ENCODE data around the gene SFTPA1. TPM values are rescaled to one million over a fixed set of nuclear protein-coding genes. Genes with fewer than 3 reads are reported as not detected.

Gene SFTPA1
- total RNA-seq, 1 experiment from 2014 or later = not detected

GRCh38 chr10:79583488-79584024 is 27.2 kb upstream of the SFTPA1 start:
- no TSS peak for BruUV-seq (replicated peaks)
- Histone ChIP-seq H4K20me1 (ENCODE audit: low read length) (no peaks in the 10 kb centered on the region), H3K79me2 (ENCODE audit: low read length) (no peaks in the 10 kb centered on the region), H3K9me2 (replicated peaks; ENCODE audit: low read length) (no peaks in the 10 kb centered on the region), H3K9me3 (ENCODE audit: low read length) (no peaks in the 10 kb centered on the region), H3K4me2 (ENCODE audit: low read length) (no peak overlapping the region), H2AFZ (ENCODE audit: low read length) (no peak overlapping the region), H3F3A (ENCODE audit: low read length, unreplicated experiment) (no peaks in the 10 kb centered on the region), H3K27ac (ENCODE audit: low read length) (no peak overlapping the region), H3K4me1 (ENCODE audit: insufficient read depth, low read length) (no peaks in the 10 kb centered on the region), H3K4me3 (ENCODE audit: low read length) (no peak overlapping the region), H3K36me3 (ENCODE audit: low read depth, low read length) (no peaks in the 10 kb centered on the region), H3K9ac (ENCODE audit: low read length) (no peak overlapping the region), H3K27me3 (ENCODE audit: low read length) (no peaks in the 10 kb centered on the region)
- ChIA-PET POLR2A (ENCODE audit: unreplicated experiment) (no interaction called here), CTCF (no interaction called here)
- intact Hi-C loops (cut with micrococcal nuclease) = no loop called here
- DNase-seq (no peak), ATAC-seq (no peak)
- no peak for TF ChIP-seq EZH2 (IDR thresholded peaks at IDR 0.05; ENCODE audit: low read length, unreplicated experiment)

DNA sequence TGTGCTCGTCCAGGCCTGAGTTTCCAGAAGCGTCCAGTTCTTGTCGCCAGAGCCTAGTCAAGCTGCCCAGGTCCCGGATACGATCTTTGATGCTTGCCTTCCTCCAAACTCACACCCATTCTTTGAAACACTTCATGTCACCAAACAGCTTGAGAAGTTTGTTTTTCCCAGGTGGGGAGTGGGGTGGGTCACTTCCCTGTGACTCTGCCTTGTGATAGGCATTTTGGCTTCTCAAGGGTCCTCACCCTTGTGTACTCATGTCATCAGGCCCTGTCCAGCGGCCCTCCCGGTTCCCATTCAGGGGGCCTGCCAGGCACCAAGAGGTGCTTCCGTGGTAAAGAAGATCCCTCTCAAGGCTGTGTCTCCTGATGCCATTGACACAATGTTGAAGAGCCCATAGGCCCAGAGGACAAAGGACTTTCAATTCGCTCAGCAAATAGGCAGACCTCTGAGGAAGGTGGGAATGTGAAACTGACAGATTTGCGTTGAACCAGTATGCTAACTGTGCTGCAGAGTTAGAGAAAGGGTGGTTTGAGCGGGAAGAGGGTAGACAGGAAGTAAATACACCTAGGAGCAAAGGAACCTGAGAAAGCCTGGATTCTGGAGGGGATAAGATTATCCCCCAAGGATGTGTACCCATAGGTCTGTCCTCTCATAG is 24.7 kb upstream of the SFTPA1 start:
- TF ChIP-seq CTCF (conservative IDR thresholded peaks at IDR 0.05; ENCODE audit: low read depth, low read length) (no peak), EZH2phosphoT487 (IDR thresholded peaks at IDR 0.05; ENCODE audit: borderline replicate concordance, low read length) (no peak), EZH2 (IDR thresholded peaks at IDR 0.05; ENCODE audit: low read length, unreplicated experiment) (no peak)
- Histone ChIP-seq H3K79me2 (ENCODE audit: low read length) (no peaks in the 10 kb centered on the region), H3K27ac (ENCODE audit: low read length) (no peak overlapping the region), H3F3A (ENCODE audit: low read length, unreplicated experiment) (no peaks in the 10 kb centered on the region), H4K20me1 (ENCODE audit: low read length) (no peaks in the 10 kb centered on the region), H3K27me3 (ENCODE audit: low read length) (no peaks in the 10 kb centered on the region), H3K9me3 (ENCODE audit: low read length) (no peaks in the 10 kb centered on the region), H3K9me2 (replicated peaks; ENCODE audit: low read length) (no peaks in the 10 kb centered on the region), H3K4me2 (ENCODE audit: low read length) (no peak overlapping the region), H3K4me3 (ENCODE audit: low read length) (no peak overlapping the region), H3K9ac (ENCODE audit: low read length) (no peak overlapping the region), H2AFZ (ENCODE audit: low read length) (no peak overlapping the region), H3K36me3 (ENCODE audit: low read depth, low read length) (no peaks in the 10 kb centered on the region), H3K4me1 (ENCODE audit: insufficient read depth, low read length) (no peaks in the 10 kb centered on the region)
- ChIA-PET CTCF (no interaction called here), POLR2A (ENCODE audit: unreplicated experiment) (no interaction called here)
- intact Hi-C loops (cut with micrococcal nuclease) = no loop called here
- DNase-seq (no peak), ATAC-seq (no peak)
- BruUV-seq (replicated peaks) = no TSS peak

DNA sequence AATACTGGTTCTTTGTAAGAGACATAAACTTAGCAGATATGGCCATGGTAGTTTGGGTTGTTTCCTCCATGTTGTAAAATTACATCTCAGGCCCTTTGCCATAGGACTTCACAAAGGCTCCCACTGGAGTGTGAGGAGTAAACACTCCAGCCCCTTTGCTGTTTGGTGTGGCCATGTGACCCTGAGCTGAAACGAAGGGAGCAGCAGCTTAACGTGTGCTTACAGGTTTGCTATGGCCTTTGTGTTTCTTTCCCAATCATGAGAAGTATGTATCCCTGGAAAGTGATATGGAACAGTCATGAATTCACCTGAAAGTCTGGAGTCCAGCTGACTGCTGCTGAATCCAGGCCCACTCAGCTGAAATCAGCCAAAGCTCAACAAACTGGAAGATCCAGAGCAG is 23.8 kb upstream of the SFTPA1 start:
- CTCF ChIA-PET = no interaction called here
- Histone ChIP-seq H2AFZ (ENCODE audit: low read length) (no peak overlapping the region), H3K9me2 (replicated peaks; ENCODE audit: low read length) (no peaks in the 10 kb centered on the region), H3K36me3 (ENCODE audit: low read depth, low read length) (no peaks in the 10 kb centered on the region), H3K79me2 (ENCODE audit: low read length) (no peaks in the 10 kb centered on the region), H3F3A (ENCODE audit: low read length, unreplicated experiment) (no peaks in the 10 kb centered on the region), H3K9ac (ENCODE audit: low read length) (no peak overlapping the region), H3K4me1 (ENCODE audit: insufficient read depth, low read length) (no peaks in the 10 kb centered on the region), H3K9me3 (ENCODE audit: low read length) (no peaks in the 10 kb centered on the region), H3K4me2 (ENCODE audit: low read length) (no peak overlapping the region), H3K27me3 (ENCODE audit: low read length) (no peaks in the 10 kb centered on the region), H3K27ac (ENCODE audit: low read length) (no peak overlapping the region), H3K4me3 (ENCODE audit: low read length) (no peak overlapping the region), H4K20me1 (ENCODE audit: low read length) (no peaks in the 10 kb centered on the region)
- intact Hi-C loops (cut with micrococcal nuclease) = no loop called here
- ATAC-seq (no peak), DNase-seq (no peak)
- BruUV-seq (replicated peaks) = no TSS peak
- no peak for TF ChIP-seq EZH2 (IDR thresholded peaks at IDR 0.05; ENCODE audit: low read length, unreplicated experiment)
- TF ChIP-seq CTCF (conservative IDR thresholded peaks at IDR 0.05; ENCODE audit: low read depth, low read length) = no peak
- no peak for TF ChIP-seq EZH2phosphoT487 (IDR thresholded peaks at IDR 0.05; ENCODE audit: borderline replicate concordance, low read length)
- POLR2A ChIA-PET (ENCODE audit: unreplicated experiment) = no interaction called here

All from PC-3 (cell line).